Measurements from ENCODE around the gene PARN.
"Not testable (repeated sequence)": the region's sequence is repeated elsewhere in the genome, so short reads cannot be mapped to it uniquely, and the experiment has no call there.

PARN gene, protein sequence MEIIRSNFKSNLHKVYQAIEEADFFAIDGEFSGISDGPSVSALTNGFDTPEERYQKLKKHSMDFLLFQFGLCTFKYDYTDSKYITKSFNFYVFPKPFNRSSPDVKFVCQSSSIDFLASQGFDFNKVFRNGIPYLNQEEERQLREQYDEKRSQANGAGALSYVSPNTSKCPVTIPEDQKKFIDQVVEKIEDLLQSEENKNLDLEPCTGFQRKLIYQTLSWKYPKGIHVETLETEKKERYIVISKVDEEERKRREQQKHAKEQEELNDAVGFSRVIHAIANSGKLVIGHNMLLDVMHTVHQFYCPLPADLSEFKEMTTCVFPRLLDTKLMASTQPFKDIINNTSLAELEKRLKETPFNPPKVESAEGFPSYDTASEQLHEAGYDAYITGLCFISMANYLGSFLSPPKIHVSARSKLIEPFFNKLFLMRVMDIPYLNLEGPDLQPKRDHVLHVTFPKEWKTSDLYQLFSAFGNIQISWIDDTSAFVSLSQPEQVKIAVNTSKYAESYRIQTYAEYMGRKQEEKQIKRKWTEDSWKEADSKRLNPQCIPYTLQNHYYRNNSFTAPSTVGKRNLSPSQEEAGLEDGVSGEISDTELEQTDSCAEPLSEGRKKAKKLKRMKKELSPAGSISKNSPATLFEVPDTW

DNA sequence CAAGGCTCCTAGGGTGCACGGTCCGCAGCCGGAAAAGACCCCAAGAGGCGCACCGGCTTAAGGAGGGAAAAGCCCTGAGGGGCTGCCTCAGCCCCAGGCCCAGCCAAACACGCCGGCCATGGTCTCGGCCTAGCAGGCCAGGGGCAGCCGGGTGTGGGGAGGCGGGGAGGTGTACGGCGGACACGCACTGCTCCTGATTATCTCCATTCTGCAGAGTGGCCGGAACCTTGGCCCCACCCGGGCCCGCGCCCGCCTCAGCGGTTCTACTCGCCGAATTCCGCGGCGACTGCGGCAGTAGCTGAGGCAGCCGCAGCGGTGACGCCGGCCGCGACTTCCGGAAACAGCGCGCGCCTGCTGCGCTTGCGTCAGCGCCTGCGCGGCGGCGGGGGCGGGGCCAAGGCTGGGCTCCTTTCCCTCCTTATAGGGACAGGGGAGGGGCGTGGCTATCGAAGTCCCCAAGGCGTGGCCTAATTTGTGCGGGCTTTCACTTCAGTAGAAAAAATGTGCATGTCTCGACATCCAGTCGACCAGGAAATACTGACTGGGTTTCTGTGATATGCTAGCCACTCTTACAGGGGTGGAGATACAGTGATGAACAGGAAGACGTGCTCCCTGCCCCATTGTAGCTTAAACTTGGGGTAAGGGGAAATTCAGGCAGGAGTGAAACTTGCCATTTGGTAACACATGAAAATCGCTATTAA lies at the start of gene PARN:
PARN (minus strand) TSS at position 342 of the 701 bp plus-strand sequence; CDS start at position 207, 135 bp downstream.
- DNase-seq, result peak; percentile 98

DNA sequence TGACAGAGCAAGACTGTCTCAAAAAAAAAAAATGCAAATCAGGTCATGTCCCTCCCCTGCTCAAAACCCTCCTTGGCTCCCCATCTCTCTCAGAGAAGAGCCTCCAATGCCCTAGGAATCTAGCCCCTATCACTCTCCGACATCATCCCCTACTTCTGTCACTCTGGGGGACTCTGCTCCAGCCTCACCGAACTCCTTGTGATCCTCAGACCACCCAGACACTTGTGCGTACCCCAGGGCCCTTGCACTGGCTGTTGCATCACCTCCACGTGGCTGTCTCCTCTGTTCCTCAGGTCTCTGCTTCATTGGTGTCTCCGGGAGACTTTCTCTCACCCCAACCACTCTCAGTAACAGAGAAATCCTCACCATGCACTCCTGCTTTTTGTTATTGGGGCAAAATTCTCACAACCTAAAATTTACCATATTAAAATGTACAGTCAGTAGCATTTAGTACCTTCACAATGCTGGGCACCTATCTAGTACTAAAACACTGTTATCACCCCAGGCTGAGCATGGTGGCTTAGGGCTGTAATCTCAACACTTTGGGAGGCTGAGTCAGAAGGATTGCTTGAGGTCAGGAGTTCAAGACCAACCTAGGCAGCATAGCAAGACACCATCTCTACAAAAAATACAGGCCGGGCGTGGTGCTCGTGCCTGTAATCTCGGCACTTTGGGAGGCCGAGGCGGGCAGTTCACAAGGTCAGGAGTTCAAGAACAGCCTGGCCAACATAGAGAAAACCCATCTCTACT lies 48.9 kb upstream of the PARN start:
- no peak for DNase-seq

DNA sequence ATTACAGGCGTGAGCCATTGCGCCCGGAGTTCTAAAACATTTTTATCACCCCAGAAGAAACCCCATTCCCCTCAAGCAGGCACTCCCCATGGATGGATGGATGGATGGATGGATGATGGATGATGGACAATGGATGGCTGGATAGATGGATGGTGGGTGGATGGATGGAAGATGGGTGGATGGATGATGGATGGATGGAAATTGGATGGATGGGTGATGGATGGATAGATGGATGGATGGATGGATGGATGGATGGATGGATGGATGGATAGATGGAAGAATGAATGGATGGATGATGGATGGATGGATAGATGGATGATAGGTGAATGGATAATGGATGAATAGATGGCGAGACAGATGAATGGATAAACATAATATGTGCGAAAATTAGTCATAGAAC lies 47.6 kb upstream of the PARN start:
- DNase-seq, result no peak

DNA sequence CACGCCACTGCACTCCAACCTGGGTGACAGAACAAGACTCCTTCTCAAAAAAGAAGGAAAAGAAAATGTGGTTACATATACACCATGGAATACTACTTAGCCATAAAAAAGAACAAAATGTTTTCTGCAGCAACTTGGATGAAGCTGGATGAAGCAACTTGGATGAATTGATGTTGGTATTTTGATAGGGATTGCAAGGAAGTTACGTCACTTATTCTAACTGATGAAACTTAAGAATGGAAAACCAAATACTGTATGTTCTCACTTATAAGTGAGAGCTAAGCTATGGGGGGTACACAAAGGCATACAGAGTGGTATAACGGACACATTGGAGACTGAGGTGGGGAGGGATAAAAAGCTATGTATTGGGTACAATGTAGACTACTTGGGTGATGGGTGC lies 46.6 kb upstream of the PARN start:
- no peak for DNase-seq

DNA sequence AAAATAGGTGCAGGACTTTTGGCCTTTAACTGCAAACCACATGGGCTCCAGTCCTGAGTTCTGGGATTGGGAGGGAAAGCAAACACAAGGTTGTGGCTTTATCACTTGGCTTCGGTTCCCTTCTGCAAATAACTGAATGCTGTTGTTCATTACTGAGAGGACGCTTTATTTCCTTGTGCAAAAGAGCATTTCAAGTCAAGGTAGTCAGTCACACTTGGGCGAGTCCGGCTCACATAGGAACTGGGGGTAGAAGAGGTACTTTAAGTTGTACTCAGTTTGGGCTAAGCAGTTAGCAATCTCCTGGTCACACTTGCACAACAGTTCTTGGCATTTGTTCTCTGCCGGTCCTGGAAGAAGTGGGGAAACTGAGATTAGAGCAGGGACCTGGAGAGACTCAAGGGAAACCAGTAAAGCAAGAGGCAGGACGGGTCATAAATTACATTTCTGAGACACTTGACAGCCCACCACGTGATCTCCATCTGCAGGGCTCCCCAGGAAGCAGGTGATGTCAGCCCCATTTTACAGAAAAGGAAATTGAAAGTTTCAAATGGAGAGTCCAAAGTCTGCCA lies 42.4 kb upstream of the PARN start:
- DNase-seq, result no peak

DNA sequence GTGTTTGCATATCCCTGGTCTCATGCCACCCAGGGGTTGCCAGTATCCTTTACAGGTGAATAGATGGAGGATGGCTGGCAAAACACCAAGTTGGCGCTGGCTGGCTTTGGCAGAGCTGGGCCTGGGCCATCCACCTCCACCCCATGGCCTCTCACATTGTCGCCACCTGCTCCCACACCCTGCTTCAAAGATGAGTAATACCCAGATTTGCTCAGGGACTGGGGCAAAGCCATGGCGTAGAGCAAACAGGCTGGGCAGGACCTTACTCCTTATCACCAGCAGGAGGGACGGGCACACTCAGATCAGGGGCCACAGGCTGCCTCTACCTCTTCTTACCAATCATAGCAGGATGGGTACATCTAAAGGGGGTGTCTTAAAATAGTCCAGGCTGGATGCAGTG lies 39.7 kb upstream of the PARN start:
- DNase-seq, result no peak

DNA sequence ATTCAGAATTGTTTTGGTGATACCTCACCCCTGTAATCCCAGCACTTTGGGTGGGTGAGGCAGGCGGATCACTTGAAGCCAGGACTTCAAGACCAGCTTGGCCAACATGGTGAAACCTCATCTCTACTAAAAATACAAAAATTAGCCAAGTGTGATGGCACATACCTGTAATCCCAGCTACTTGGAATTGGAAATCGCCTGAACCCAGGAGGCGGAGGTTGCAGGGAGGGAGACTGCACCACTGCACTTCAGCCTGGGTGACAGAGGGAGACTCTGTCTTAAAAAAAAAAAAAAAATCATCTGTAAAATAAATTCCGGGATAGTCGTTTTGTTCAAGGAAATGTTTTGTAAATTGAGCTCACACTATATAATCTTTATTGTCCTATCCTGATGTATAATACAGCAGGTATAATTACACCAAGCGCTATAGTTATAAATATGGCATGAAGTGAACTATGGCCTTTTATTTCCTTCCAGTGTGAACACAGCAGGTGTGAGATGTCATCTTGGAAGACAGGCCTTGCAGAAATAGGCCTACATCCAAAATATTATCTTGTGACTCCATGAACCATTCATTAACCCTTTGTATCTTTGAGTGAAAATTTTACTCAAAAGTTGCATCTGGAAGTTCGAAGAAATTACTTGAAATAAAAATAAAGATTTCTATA lies 38.6 kb upstream of the PARN start:
- DNase-seq, result no peak

DNA sequence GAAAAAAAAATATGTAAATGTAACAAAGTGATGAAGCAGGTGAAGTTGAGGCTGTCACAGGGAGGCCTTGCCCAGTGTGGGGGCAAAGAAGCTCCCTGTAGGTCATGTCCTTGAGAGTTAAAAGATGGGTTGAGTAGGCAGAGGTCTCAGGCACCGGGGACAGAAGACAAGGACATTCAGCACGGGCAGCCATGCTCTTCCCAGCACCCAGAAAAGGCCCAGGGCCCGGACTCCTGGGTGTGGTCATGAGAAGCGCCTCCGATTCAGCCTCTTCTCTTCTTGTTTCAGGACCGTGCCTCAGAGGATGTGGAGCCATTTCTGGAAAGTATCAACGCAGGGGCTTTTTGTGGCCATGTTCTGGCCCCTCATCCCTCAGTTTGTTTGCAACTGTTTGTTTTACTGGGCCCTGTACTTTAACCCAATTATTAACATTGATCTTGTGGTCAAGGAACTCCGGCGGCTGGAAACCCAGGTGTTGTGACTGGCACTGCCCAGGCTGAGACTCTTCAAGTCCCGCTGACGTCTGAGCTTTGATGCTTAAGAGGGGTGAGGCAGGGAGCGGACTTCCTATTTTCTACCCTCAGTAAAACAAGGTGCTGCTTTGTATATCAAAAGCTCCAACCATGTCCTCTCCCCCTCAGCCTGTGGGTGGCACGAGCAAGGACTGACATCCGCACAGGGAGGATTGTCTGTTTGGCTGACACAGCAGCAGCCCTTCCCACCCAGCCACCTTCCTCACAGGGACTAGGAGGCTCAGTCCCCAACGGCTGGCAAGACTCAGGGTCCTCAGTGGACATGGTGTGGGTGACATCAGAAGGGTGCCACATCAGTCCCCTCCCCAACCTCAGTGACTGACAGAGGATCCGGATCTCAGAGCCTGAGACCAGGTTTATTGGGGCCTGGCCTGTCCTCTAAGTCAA lies 37.5 kb upstream of the PARN start:
- no peak for DNase-seq

DNA sequence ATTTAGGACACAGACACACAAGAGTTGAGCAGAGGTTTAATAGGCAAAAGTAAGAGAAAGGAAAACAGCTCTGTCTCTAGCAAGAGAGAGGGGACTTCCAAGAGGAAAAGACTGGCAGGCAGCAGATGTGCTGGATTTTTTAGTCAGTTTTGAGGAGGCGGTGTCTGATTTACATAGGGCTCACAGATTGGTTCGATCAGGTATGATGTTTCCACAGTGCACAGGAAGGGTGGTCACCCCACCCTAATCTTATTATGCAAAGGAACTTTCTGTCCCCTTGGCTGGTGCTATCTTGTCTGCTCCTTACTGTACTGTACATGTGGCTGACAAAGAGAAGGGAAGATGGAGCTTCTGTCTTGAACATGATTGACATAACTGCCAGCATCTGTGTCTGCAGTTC lies 28.0 kb upstream of the PARN start:
- DNase-seq, result no peak

DNA sequence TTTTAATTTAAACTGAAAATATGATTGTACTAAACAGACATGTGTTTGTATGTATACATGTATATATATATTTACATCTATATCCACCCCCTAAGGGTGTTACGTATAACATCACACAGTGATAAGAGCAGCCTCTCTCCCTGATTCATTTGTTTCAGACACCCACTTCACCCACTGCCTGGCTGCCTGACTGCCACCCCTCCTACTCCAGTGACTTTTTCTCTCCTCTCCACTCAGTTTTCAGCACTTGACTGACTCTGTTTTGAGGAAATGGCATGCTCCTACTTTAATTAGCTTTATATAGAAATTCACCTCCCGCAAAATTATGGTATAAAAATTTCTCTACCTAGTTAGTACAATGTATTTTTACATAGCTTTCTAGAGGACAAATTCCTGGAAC lies 22.7 kb upstream of the PARN start:
- no peak for DNase-seq

DNA sequence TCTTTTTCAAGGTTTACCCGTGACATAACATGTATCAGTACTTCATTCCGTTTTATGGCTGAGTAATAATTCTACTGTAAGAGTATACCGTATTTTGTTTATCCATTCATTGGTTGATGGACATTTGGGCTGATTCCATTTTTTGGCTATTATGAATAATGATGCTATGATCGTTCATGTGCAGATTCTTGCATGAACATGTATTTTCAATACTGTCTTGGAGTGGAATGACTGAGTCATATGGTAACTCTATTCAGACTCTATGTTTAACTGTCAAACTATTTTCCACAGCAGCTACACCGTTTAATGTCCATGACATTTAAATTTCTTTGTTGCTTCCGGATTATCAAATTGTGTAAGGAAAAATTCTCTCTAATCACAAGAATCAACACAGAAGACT lies 20.6 kb upstream of the PARN start:
- no peak for DNase-seq

DNA sequence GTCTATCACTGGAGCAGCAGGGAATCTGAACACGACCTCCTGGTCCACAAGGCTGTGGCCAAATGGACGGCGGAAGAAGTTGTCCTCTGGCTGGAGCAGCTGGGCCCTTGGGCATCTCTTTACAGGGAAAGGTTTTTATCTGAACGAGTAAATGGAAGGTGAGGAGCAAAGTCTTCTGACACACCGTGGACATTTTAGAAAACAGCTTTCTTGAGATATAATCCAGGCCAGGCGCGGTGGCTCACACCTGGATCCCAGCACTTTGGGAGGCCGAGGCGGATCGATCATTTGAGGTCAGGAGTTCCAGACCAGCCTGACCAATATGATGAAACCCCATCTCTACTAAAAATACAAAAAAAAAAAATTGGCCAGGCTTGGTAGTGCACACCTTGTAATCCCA lies 19.8 kb upstream of the PARN start:
- DNase-seq, result no peak

DNA sequence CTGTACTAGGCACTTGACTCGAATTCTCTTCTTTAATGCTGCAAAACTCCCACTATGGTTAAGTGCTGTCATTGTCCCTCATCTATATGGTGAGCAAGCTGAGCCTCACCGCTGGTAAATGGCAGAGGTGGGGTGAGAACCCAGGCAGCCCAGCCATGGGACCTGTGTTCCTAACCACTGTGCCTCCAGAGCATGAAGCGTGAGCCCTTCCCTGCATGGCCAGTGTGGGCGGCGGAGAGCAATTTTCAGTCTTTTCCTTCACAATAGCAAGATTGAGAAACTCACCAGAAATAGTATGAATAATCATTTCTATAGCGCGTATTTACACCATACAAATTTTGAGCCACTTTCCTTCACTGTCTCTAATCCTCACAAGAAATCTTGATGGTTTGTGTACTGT lies 11.9 kb upstream of the PARN start:
- DNase-seq, result no peak

DNA sequence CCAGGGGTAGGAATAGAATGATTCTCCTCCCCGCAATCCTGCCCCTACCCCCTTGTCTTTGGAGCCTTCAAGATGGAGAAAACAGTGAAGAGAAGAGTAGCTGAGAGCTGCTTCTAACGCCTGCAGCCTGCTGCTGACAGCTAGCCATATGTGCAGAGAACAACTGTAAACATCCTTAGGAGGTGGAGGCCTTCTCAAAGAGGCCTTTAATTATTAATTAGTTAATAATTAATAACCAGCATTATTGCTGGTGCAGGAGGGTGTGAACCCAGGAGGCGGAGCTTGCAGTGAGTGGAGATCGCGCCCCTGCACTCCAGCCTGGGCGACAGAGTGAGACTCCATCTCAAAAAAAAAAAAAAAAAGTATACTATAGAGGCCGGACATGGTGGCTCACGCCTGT lies 11.1 kb upstream of the PARN start:
- DNase-seq, result no peak

DNA sequence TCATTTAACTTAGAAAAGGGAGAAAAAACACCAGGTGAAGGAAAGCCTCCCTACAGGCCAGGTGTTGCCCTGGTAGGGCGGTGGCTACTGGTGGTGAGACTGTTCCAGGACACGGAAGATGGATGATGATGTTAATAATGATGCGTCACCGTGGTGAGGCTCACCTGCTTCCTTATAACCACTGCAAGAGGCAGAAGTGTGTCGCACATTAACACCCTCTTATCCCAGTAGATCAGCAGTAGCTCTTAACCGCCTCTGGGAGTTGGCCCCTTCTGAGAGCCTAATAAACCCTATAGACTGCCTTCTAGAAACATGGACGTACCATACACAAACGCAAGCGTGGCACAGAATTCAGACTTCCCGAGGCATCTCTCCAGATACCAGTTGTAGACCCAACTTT lies 10.5 kb upstream of the PARN start:
- DNase-seq, result no peak

DNA sequence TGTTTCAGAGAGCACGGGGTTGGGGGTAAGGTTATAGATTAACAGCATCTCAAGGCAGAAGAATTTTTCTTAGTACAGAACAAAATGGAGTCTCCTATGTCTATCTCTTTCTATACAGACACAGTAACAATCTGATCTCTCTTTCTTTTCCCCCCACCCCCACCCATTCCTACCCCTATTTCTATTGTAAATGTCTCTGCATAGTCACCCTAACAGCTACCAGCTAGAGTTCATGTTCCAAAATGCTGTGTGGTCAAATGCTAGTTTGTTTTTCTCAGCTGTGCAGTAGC lies 6.8 kb upstream of the PARN start:
- DNase-seq, result not testable (repeated sequence)

DNA sequence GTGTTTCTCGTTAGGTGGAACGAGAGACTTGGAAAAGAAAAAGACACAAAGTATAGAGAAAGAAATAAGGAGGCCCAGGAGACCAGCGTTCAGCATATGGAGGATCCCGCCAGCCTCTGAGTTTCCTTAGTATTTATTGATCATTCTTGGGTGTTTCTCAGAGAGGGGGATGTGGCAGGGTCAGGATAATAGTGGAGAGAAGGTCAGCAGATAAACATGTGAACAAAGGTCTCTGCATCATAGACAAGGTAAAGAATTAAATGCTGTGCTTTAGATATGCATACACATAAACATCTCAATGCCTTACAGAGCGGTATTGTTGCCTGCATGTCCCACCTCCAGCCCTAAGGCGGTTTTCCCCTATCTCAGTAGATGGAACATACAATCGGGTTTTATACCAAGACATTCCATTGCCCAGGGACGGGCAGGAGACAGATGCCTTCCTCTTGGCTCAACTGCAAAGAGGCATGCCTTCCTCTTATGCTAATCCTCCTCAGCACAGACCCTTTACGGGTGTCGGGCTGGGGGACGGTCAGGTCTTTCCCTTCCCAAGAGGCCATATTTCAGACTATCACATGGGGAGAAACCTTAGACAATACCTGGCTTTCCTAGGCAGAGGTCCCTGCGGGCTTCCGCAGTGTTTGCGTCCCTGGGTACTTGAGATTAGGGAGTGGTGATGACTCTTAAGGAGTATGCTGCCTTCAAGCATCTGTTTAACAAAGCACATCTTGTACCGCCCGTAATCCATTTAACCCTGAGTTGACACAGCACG lies 6.3 kb upstream of the PARN start:
- not testable (repeated sequence) for DNase-seq

DNA sequence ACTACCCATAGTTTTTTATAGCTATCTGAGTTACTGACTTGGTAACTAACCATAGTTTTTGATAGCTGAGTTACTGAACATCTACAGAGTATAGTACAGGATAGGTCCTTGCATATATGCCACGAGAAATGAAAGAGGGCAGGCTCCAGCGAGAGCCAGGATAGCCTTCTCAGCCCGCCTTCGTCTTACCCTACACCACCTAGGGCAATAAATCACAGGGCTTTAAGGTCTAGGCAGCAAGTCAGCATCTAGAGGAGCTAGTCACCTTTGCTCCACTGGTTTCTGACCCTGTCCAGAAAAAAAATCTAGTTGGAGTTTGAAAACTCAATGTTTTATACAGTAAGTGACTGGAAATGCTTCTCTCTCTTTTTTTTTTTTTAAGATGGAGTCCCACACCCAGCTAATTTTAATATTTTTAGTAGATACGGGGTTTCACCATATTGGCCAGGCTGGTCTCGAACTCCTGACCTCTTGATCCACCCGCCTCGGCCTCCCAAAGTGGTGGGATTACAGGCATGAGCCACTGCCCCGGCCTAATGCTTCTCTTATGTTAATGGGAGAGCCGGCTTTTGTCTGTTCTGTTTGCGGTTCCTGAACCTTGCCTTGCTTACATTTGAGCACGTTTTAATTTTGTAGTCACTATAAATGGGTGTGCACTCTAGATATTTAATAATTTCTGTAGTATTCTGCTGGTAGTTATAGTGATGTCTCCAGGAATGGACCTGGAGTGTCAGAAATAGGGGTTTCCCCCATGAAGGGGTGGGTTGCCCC lies 5.5 kb upstream of the PARN start:
- DNase-seq, result no peak

DNA sequence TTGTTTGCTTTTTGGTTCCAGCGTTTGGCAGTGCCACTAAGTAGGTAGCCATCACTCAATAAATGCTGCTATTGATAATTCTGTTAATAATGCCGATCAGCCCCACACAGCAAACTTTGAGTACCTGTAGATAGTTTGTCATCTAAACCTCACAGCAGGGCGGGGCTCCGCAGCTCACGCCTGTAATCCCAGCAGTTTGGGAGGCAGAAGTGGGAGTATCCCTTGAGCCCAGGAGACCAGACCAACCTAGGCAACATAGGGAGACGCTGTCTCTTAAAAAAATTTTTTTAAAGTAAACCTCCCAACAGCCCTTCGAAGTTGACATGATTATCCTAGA lies 4.3 kb upstream of the PARN start:
- DNase-seq, result no peak
